DOHH2 (cell line): ENCODE measurements around the gene TMEM131.

Experiments
- EZH2phosphoT487 ChIP-seq: fragments of 200-600 bp; sonication (generic); IDR thresholded peaks from 2 replicates; pipeline ENCODE4 v1.6.1; 2017; ENCODE audit warnings: borderline replicate concordance, mild to moderate bottlenecking, antibody characterized with exemption, low read length, moderate library complexity, mixed read lengths
- TF ChIP-seq, protein P1 (sequence below): fragments of 200-600 bp; sonication (generic); IDR thresholded peaks from one replicate; pipeline ENCODE4 v1.5.1; 2014; ENCODE audit warnings: antibody characterized with exemption, mild to moderate bottlenecking, low read depth, low read length; ENCODE audit not compliant: poor library complexity, severe bottlenecking

- TF ChIP-seq, protein P1, sequence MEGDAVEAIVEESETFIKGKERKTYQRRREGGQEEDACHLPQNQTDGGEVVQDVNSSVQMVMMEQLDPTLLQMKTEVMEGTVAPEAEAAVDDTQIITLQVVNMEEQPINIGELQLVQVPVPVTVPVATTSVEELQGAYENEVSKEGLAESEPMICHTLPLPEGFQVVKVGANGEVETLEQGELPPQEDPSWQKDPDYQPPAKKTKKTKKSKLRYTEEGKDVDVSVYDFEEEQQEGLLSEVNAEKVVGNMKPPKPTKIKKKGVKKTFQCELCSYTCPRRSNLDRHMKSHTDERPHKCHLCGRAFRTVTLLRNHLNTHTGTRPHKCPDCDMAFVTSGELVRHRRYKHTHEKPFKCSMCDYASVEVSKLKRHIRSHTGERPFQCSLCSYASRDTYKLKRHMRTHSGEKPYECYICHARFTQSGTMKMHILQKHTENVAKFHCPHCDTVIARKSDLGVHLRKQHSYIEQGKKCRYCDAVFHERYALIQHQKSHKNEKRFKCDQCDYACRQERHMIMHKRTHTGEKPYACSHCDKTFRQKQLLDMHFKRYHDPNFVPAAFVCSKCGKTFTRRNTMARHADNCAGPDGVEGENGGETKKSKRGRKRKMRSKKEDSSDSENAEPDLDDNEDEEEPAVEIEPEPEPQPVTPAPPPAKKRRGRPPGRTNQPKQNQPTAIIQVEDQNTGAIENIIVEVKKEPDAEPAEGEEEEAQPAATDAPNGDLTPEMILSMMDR: no peak
- no peak for TF ChIP-seq EZH2phosphoT487
Measured at GRCh38 chr2:97900806-97901205, 94.9 kb downstream of the TMEM131 start.
